ENCODE data around the gene USP6NL. TPM values are rescaled to one million over a fixed set of nuclear protein-coding genes. Genes with fewer than 3 reads are reported as not detected.

The USP6NL gene
- total and polyA plus RNA-seq, 8 donors: 2.2 to 10.4 (median 5.1) TPM

DNA sequence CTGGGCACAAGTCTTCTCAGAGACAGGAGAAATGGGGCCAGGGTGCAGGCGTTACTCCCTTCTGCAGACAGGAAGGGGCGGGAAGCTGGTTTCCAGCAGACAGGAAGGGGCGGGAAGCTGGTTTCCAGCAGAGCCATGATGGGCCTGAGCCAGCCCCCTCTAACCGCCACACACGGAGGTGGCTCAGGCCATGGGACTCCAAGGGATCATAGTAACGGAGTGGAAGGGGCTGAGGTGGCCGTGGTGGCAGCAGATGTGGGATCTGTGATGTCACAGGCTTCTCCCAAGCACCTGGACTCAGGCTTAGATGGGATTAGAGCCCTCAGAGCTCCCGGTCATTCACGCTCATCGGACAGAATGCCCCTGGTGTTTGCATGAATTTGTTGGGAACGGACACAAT lies 177.8 kb downstream of the USP6NL start:
- Histone ChIP-seq H3K4me3 (no peak overlapping the region), H3K27ac (no peak overlapping the region), H3K4me1 (no peaks in the 10 kb centered on the region), H3K36me3 (no peaks in the 10 kb centered on the region), H3K27me3 (peaks cover 0 to 4% (median 0%) of the 10 kb centered on the region in 4 donors), H3K9me3 (no peaks in the 10 kb centered on the region)
- FAIRE-seq (no peak), ATAC-seq (no peak), DNase-seq (no peak)
- intact Hi-C loops (cut with DNase I): no loop called here
- TF ChIP-seq, protein P1, sequence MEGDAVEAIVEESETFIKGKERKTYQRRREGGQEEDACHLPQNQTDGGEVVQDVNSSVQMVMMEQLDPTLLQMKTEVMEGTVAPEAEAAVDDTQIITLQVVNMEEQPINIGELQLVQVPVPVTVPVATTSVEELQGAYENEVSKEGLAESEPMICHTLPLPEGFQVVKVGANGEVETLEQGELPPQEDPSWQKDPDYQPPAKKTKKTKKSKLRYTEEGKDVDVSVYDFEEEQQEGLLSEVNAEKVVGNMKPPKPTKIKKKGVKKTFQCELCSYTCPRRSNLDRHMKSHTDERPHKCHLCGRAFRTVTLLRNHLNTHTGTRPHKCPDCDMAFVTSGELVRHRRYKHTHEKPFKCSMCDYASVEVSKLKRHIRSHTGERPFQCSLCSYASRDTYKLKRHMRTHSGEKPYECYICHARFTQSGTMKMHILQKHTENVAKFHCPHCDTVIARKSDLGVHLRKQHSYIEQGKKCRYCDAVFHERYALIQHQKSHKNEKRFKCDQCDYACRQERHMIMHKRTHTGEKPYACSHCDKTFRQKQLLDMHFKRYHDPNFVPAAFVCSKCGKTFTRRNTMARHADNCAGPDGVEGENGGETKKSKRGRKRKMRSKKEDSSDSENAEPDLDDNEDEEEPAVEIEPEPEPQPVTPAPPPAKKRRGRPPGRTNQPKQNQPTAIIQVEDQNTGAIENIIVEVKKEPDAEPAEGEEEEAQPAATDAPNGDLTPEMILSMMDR (IDR thresholded peaks at IDR 0.05): no peak
- WGBS, 2 donors: 70 to 84% methylated on average over 11 of the region's 11 CpGs

DNA sequence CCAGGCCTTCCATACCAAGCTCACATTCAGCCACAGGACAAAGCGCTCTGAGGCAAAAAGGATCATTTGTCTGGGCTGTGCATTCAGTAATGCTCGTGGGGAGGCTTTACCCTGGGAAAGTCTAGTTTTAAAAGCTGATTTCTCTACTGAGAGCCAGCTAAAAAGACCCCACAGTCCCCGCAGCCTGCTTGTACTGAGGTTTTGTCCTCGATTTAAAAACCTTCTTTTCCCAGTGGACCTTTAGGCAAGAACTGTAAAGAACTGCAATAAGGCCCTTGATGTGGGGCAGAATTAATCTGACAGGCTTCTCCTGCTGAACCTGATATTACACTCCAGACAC lies 180.3 kb downstream of the USP6NL start:
- no peaks in the 10 kb centered on the region for H3K36me3 ChIP-seq
- 69 to 72% methylated on average over 4 of the region's 4 CpGs for WGBS, 2 donors
- ATAC-seq (no peak), FAIRE-seq (no peak), DNase-seq (no peak)
- H3K9me3 ChIP-seq: no peaks in the 10 kb centered on the region
- TF ChIP-seq, protein P1 (IDR thresholded peaks at IDR 0.05): no peak
- H3K27me3 ChIP-seq: no peaks in the 10 kb centered on the region
- intact Hi-C loops (cut with DNase I): no loop called here
- H3K4me1 ChIP-seq: no peaks in the 10 kb centered on the region
- no peak overlapping the region for H3K4me3 ChIP-seq
- no peak overlapping the region for H3K27ac ChIP-seq

DNA sequence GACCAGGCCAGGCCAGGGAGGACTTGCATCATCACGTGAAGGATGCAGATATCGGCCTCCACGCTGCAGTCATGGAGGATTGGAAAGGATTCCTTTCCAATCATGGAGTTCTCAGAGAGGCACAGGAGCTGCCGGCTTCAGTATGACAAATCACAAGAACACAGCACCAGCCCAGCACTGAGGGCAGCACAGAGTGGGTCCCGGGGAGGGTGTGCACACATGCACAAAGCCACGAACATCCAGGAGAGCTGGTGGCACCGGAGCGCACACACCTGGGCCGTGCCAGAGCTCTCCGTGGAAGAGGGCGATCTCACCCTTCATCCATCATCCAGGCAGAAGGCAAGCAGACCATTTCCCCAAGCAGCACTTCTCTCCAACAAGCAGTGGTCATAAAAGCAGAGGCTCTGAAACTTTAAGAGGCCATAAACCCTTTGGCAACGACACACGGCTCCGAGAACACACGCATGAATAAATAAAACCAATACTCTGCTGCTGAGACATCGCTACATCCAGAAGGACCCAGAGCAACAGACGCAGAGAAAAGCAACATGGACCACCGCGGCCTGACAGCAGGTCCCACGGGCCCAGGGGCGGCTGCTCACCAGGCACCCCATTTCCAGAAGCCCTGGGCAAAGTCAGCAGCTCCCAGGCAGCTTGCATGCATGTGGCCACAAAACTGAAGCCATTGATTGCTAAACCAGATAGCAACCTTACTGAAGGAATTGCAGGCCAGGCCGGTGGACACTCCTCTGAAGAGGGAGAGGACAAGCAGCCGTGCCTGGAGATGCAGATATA lies 180.8 kb downstream of the USP6NL start:
- no peaks in the 10 kb centered on the region for H3K27me3 ChIP-seq
- TF ChIP-seq, protein P1 (IDR thresholded peaks at IDR 0.05): no peak
- no peak overlapping the region for H3K4me3 ChIP-seq
- DNase-seq: no peak
- intact Hi-C loops (cut with DNase I): no loop called here
- WGBS, 2 donors: 77% methylated on average over 23 of the region's 23 CpGs
- H3K36me3 ChIP-seq: no peaks in the 10 kb centered on the region
- H3K4me1 ChIP-seq: no peaks in the 10 kb centered on the region
- ATAC-seq: no peak
- no peak overlapping the region for H3K27ac ChIP-seq
- no peaks in the 10 kb centered on the region for H3K9me3 ChIP-seq
- FAIRE-seq: no peak

DNA sequence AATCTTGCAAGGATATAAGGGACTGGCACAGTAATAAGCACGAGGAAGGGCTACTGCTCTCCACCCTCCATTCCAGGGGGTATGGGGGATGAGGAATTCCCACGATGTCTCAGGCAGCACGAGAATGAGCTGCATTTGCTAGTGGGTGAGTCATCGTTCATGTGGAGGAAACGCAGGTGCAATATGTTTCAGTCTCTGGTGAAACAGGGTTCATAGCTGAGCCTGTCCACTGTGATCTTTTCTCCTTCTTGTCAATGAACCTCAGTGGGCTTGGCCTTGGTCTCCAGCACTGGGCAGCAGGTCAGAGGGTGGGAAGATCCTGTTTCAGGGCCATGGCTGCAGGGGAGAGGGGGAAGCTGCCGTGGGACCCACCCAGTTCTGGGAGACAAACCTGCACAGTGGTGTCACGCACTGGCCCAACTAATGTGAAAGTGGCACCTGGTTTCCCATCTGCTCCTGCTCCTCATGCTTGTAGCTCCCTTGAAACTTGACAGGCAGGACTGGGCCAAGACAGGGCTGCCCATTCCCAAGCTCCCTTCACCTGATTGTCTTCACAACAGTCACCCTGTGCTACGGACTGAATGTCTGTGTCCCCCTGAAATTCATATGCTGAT lies 181.9 kb downstream of the USP6NL start:
- Histone ChIP-seq H3K9me3 (no peaks in the 10 kb centered on the region), H3K4me1 (no peaks in the 10 kb centered on the region), H3K27me3 (no peaks in the 10 kb centered on the region), H3K4me3 (no peak overlapping the region), H3K36me3 (no peaks in the 10 kb centered on the region), H3K27ac (no peak overlapping the region)
- FAIRE-seq (no peak), ATAC-seq (no peak), DNase-seq (no peak)
- TF ChIP-seq, protein P1 (IDR thresholded peaks at IDR 0.05): no peak
- intact Hi-C loops (cut with DNase I): no loop called here
- WGBS, 2 donors: 85 to 93% methylated on average over 8 of the region's 8 CpGs

DNA sequence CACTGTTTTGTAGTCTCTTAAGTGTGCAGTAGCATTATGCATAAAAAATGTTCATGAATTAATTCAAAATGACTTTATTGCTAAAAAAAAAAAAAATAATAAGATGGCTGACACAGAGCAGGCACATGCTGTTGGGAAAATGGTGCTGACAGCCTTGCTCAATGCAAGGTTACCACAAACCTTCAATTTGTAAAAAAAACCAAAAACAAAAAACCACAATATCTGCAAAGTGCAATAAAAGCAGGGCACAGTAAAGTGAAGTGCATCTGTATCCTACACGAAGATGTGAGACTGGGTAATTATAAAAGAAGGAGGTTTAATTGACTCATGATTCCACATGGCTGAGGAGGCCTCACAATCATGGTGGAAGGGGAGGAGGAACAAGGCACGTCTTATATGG lies 185.8 kb downstream of the USP6NL start:
- no peaks in the 10 kb centered on the region for H3K36me3 ChIP-seq
- no peak overlapping the region for H3K27ac ChIP-seq
- H3K27me3 ChIP-seq: no peaks in the 10 kb centered on the region
- H3K4me3 ChIP-seq: no peak overlapping the region
- DNase-seq (no peak), FAIRE-seq (no peak), ATAC-seq (no peak)
- intact Hi-C loops (cut with DNase I): no loop called here
- 68 to 72% methylated on average over 2 of the region's 2 CpGs for WGBS, 2 donors
- H3K4me1 ChIP-seq: no peaks in the 10 kb centered on the region
- H3K9me3 ChIP-seq: no peaks in the 10 kb centered on the region
- TF ChIP-seq, protein P1 (IDR thresholded peaks at IDR 0.05): no peak
